HUES64 (cell line): ENCODE data around the gene CCDC78.
A peak's percentile ranks its signal among the peaks of the same experiment; 100 is the strongest.

Source experiments
- H3K27ac ChIP-seq: 2 replicates; pipeline ENCODE4 v1.7.0; 2013; ENCODE audit warnings: low read depth, low read length, inconsistent platforms
- H3K27me3 ChIP-seq: 2 replicates; pipeline ENCODE4 v1.6.1; 2013; ENCODE audit warnings: mild to moderate bottlenecking, low read length; ENCODE audit not compliant: insufficient read depth
- H3K36me3 ChIP-seq: 2 replicates; pipeline ENCODE4 v1.6.1; 2013; ENCODE audit warnings: mild to moderate bottlenecking, low read length; ENCODE audit not compliant: insufficient read depth
- H3K4me1 ChIP-seq: 2 replicates; pipeline ENCODE4 v1.6.1; 2013; ENCODE audit warnings: mild to moderate bottlenecking, low read length, moderate library complexity; ENCODE audit not compliant: insufficient read depth
- H3K4me3 ChIP-seq: 2 replicates; pipeline ENCODE4 v1.5.1; 2013; ENCODE audit warnings: mild to moderate bottlenecking, low read length, moderate library complexity
- H3K9ac ChIP-seq: 2 replicates; pipeline ENCODE4 v1.6.1; 2013; ENCODE audit warnings: mild to moderate bottlenecking, low read depth, low read length
- H3K9me3 ChIP-seq: 2 replicates; pipeline ENCODE4 v1.6.1; 2013; ENCODE audit warnings: low read depth, low read length; ENCODE audit not compliant: insufficient read depth
- WGBS: fragments of 150-250, 120-280 bp; methylation state at CpG from one replicate; pipeline ENCODE4 v1.1.7; 2013; ENCODE audit warnings: missing lambda C conversion rate; 5-methylcytosine and 5-hydroxymethylcytosine counted together

CCDC78 gene

DNA sequence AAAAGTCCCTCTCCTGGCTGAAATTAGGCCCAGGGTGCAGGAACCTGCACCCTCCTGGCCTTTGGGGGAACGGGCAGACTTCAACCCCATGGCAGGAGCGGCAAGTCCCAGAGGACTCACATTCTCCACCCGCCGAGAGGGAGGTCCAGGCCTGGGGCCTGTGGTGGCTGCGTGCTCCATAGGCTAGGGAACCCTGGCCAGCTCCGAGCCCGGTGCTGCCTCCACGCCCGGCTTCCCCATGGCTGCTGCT is 130 bp downstream of the CCDC78 start:
- peaks cover 24% of the 10 kb centered on the region for H3K27me3 ChIP-seq
- no peaks in the 10 kb centered on the region; the same call in 1 of the 2 replicates for H3K4me1 ChIP-seq
- 39% methylated on average over 9 of the region's 9 CpGs for WGBS
- H3K9me3 ChIP-seq = no peaks in the 10 kb centered on the region
- no peak overlapping the region; the same call in 1 of the 2 replicates for H3K27ac ChIP-seq
- peak overlapping the region; percentile 63 for H3K4me3 ChIP-seq
- H3K9ac ChIP-seq = peak overlapping the region; percentile 60; the same call in 1 of the 2 replicates
- H3K36me3 ChIP-seq = peaks cover 5% of the 10 kb centered on the region; the same call in 1 of the 2 replicates

DNA sequence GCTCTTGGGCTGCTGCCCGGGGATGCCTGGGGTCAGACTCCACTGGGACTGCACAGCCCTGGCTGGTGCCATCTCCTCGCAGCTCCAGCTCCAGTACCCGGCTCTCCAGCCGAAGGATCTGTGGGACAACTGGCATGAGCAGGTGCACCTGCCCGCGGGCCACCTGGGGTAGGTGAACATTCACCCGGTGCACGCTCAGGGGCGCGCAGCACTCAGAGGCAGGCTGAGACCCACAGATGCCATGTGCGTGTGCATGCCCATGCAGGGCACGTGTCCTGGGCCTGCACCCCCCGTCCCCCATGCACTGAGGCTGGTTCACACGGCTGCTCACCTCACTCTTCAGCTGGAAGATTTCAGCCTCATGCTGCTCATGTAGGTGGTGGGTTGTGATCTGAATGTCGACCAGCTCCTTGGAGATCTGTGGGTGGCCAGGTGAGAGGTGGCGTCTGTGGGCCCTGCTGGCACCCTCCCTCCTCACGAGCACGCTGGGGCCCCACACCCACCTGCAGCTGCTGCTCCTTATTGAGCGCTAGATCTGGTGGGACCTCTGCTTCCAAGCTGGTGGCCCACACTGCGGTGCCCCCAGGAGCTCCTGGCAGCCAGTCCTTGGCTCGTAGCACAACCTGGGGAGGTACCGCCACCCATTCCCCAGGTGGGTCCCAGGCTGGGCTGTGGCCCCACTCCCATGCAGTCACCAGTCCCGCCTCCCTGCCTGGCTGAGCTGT is 618 bp downstream of the CCDC78 start:
- no peak overlapping the region for H3K27ac ChIP-seq

DNA sequence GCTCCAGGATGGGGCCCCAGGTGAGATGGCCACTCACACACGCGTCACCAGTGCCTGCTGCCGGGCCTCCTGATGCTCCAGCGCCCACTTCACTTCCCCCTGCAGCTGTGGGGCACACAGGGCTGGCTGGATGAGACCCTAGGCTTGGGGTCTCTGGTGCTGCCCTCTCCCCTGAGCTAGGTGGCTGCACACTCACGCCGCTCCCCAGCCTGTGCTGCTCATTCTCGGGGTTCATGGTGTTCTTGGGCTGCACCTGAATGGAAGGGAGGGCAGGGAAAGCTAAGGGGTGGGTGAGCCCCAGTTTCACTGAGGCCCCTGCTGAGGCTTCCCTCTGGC is 1.2 kb downstream of the CCDC78 start:
- Histone ChIP-seq H3K9ac (no peak overlapping the region), H3K27me3 (peaks cover 24% of the 10 kb centered on the region), H3K9me3 (no peaks in the 10 kb centered on the region), H3K4me1 (peaks cover 3% of the 10 kb centered on the region; the same call in 1 of the 2 replicates), H3K27ac (no peak overlapping the region), H3K4me3 (no peak overlapping the region), H3K36me3 (peaks cover 5% of the 10 kb centered on the region; the same call in 1 of the 2 replicates)
- 88% methylated on average over 7 of the region's 7 CpGs for WGBS

More for the DNA sequence above, 618 bp downstream of the CCDC78 start:
- Histone ChIP-seq H3K27me3 (peaks cover 24% of the 10 kb centered on the region), H3K9ac (no peak overlapping the region), H3K4me1 (no peaks in the 10 kb centered on the region; the same call in 1 of the 2 replicates), H3K4me3 (no peak overlapping the region), H3K9me3 (no peaks in the 10 kb centered on the region), H3K36me3 (peaks cover 5% of the 10 kb centered on the region; the same call in 1 of the 2 replicates)
- 91% methylated on average over 22 of the region's 23 CpGs for WGBS

DNA sequence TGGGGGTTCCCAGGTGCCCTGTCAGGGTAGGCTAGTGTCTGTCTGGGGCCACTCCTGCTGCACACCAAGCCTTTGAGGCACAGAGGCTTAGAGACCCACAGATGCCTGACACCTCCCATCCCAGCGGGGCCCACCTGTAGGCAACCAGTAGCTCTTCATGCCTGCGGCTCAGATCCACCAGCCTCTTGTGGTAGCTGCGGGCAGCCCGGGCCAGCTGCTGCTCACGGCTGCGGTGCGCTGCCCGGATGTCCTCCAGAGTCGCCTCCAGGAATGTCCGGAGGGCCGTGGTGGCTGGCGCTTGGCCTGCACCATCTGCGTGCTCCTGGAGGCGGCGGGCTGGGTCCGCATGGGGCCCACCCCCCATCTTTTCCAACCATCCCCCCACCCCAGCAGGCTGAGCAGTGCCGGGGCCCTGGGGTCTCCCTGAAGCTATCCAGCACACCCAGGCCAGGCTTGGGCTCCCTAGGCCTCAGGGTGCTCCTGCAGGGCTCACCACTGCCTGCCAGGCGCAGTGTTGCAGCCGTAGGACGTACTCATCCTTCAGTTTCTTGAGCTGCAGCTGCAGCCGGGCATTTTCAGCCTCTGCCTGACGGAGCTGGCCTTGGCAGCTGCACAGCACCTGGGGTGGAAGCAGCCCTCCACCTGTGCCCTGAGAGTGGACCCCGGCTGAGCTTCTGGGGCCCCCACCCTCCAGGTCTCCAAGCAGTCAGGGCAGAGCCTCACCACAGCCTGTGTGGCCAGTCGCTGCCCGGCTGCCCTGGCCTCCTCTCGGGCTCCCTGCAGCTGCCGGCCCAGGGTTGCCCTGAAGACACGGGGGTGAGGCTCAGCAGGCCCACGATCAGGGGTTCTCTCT is 1.8 kb downstream of the CCDC78 start:
- WGBS = 87% methylated on average over 29 of the region's 29 CpGs
- Histone ChIP-seq H3K27me3 (peaks cover 24% of the 10 kb centered on the region), H3K27ac (no peak overlapping the region)

DNA sequence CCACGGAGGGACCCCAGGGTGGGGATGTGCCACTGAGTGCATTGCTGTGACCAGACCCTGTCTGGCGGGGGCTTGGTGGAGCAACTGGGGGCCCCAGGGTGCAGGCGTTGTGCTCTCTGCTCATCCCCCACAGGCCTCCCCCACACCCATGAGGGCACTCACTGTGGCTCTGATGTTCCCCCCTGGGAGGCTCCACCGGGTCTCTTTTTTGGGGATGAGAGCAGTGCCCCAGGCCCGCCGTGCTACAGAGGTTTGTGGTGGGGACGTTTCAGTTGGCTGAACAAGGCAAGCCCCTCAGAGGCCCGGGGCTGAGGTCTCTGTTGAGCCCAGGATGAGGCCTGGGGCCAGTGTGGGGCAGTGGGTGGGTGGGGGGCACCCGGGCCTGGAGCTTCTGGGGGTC is 2.5 kb downstream of the CCDC78 start:
- Histone ChIP-seq H3K9ac (no peak overlapping the region), H3K9me3 (no peaks in the 10 kb centered on the region), H3K27ac (no peak overlapping the region), H3K36me3 (peaks cover 5% of the 10 kb centered on the region; the same call in 1 of the 2 replicates), H3K27me3 (peaks cover 24% of the 10 kb centered on the region), H3K4me1 (peaks cover 6% of the 10 kb centered on the region; the same call in 1 of the 2 replicates), H3K4me3 (no peak overlapping the region)
- WGBS = 93% methylated on average over 9 of the region's 9 CpGs

More for the DNA sequence above, 1.8 kb downstream of the CCDC78 start:
- Histone ChIP-seq H3K36me3 (peaks cover 5% of the 10 kb centered on the region; the same call in 1 of the 2 replicates), H3K9ac (no peak overlapping the region), H3K4me1 (peaks cover 6% of the 10 kb centered on the region; the same call in 1 of the 2 replicates), H3K4me3 (no peak overlapping the region), H3K9me3 (no peaks in the 10 kb centered on the region)

DNA sequence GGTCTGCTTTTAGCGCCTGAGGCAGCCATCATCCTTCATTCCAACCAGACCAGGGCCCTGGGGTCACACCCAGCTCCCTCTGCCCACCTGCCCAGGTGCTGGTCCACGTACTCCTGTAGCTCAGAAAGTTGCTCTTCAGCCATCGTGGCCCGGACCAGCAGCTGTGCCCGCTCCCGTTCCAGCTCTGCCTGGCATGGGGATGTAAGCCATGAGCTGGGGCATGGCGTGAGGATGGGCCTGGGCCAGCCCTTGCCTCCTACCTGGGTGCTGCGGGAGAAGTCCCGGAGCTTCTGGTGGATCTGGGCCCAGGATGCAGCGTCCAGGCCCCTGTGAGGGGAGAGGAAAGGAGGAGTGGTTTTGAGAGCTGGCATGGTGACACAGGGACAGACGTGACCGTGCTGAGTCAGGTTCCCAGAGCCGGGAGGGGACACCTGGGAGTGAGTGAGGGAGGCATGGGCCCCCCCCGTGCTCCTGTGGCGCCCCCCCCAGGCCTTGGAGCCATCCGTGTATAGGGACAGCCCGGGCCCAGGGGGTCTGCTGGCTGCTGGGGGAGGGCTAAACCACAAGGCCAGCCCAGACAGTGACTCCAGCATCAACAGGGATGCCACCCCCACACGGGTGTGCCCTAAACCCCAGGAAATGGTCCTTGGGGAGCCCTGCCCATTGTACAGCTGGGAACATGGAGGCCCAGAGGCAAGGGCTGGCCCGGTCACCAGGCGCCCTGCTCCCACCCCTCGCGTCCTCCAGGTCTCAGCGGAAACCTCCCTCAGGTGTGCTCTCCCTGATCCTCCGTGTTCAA is 3.2 kb downstream of the CCDC78 start:
- 93% methylated on average over 24 of the region's 24 CpGs for WGBS
- Histone ChIP-seq H3K27ac (no peak overlapping the region), H3K27me3 (peaks cover 26% of the 10 kb centered on the region), H3K9me3 (no peaks in the 10 kb centered on the region), H3K36me3 (peaks cover 5% of the 10 kb centered on the region; the same call in 1 of the 2 replicates), H3K4me3 (no peak overlapping the region), H3K9ac (no peak overlapping the region), H3K4me1 (peaks cover 6% of the 10 kb centered on the region; the same call in 1 of the 2 replicates)

DNA sequence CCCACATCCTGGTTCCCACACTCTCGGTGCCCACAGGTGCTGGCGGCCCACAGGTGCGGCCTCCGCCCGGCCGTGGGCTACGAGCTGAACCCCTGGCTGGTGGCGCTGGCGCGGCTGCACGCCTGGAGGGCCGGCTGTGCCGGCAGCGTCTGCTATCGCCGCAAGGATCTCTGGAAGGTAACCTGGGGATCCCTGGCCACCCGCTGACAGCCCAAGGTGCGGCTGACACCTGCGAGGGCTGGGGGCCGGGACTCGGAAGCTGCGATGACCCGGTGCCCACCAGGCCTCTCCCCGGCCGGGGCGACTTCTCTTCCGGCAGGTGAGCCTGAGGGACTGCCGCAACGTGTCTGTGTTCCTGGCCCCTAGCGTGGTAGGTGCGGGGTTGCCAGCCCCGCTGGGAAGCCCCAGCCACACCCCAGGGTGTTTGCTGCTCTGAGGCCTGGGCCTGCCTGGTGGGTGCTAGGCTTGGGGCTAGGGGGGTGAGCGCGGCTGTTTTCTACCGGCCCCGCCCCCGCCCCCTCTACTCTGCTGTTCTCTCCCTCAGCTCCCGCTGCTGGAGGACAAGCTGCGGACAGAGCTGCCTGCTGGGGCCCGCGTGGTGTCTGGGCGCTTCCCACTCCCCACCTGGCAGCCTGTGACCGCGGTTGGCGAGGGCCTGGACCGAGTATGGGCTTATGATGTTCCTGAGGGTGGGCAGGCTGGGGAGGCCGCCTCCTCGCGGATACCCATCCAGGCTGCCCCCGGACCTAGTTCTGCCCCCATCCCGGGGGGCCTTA is 4.3 kb downstream of the CCDC78 start:
- Histone ChIP-seq H3K4me3 (peak overlapping the region; percentile 93), H3K27me3 (peaks cover 20% of the 10 kb centered on the region), H3K9me3 (no peaks in the 10 kb centered on the region), H3K36me3 (peaks cover 5% of the 10 kb centered on the region; the same call in 1 of the 2 replicates), H3K27ac (no peak overlapping the region), H3K4me1 (peaks cover 6% of the 10 kb centered on the region; the same call in 1 of the 2 replicates), H3K9ac (no peak overlapping the region; the same call in 1 of the 2 replicates)
- WGBS = 91% methylated on average over 51 of the region's 51 CpGs

DNA sequence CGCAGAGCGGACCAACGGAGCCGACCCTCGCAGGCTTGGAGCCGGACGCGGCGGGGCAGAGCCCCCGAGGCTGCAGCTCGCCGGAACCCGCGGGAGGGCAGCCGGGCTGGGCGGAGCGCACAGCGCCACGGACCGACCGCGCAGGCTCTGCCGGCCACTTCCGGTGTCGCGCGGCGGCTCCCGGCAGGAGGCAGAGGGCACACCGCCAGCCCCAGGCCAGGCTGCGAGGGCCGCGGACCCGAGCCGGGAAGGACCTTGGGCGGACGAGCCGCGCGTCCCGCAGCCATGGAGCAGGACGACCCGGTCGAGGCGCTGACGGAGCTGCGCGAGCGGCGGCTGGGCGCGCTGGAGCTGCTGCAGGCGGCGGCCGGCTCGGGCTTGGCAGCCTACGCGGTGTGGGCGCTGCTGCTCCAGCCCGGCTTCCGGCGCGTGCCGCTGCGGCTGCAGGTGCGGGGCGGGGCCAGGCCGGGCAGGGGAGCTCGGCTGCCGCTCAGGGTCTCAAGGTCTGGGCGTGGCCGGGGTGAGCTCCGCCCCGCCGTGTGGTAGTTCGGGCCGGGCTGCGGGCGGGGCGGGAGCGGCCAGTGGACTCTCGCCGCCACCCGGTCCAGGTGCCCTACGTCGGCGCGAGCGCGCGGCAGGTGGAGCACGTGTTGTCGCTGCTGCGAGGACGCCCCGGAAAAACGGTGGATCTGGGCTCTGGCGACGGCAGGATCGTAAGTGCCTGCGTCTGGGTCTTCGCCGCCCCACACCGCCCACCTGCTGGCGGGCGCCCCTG is 5.1 kb downstream of the CCDC78 start, which contains the start of gene ANTKMT:
Gene ANTKMT, plus strand, starts transcription at position 157 of the 775 bp plus-strand sequence. Its CDS starts 129 bp downstream, at position 286.
- Histone ChIP-seq H3K4me3 (peak within 1 kb of the TSS; percentile 93), H3K4me1 (peaks cover 14% of the 10 kb centered on the region; the same call in 1 of the 2 replicates), H3K36me3 (peaks cover 5% of the 10 kb centered on the region; the same call in 1 of the 2 replicates), H3K9me3 (no peaks in the 10 kb centered on the region), H3K9ac (peak within 1 kb of the TSS; percentile 94), H3K27ac (peak within 1 kb of the TSS; percentile 94), H3K27me3 (peaks cover 23% of the 10 kb centered on the region)
- WGBS = 9% methylated on average over 106 of the region's 106 CpGs

DNA sequence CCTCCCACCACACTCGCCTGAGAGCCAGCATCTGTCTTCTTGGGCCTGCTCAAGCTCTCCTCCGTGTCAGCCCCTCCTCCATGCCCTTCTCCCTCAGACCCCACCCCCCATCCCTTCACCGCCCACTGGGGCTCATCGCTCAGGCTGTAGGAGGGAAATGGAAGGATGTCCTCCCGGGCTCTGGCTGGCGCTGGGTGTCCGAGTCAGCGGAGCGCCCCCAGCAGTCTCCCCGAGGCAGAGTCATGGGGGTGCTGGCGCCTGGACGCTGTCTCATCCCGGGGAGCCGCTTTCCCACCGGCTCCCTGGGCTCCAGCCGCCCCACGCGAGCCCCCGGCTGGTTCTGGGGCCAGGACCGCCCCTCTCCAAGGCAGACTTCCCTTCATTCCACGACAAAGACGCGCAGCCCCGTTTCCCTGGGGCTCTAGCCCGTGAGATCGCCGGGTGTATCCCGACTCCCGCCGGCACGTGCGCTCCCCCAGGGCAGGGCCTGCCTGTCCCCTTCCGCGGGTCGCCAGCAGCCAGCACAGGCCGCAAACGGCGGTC is 5.7 kb downstream of the CCDC78 start:
- under 1% methylated on average over 36 of the region's 38 CpGs for WGBS
- H3K4me1 ChIP-seq = peaks cover 18% of the 10 kb centered on the region; the same call in 1 of the 2 replicates
- no peaks in the 10 kb centered on the region for H3K9me3 ChIP-seq
- peak overlapping the region; percentile 94 for H3K27ac ChIP-seq
- peak overlapping the region; percentile 93 for H3K4me3 ChIP-seq
- H3K9ac ChIP-seq = peak overlapping the region; percentile 94
- peaks cover 5% of the 10 kb centered on the region; the same call in 1 of the 2 replicates for H3K36me3 ChIP-seq
- H3K27me3 ChIP-seq = peaks cover 23% of the 10 kb centered on the region
